ENCODE data around the gene ZMYND10. TPM values are rescaled to one million over a fixed set of nuclear protein-coding genes. Genes with fewer than 3 reads are reported as not detected.
A peak's percentile ranks its signal among the peaks of the same experiment; 100 is the strongest.

ZMYND10 gene
- total and polyA plus RNA-seq, 2 donors (not counting 1 experiment from before 2014, with no cell fraction given): 0.32 to 0.83 TPM

GRCh38 chr3:50350213-50350526 is 4.6 kb upstream of the ZMYND10 start:
- Histone ChIP-seq H4K20me1 (ENCODE audit: control insufficient read depth, extremely low read depth, insufficient read depth, low read length) (no peaks in the 10 kb centered on the region), H3K4me2 (ENCODE audit: extremely low read depth, insufficient read depth, low read length) (peak overlapping the region; percentile 95), H3K27ac (ENCODE audit: insufficient read depth, low read length) (peak overlapping the region; percentile 75), H2AFZ (ENCODE audit: low read length) (peak overlapping the region; percentile 80), H3K9me3 (ENCODE audit: control insufficient read depth, insufficient read depth, low read depth, low read length) (no peaks in the 10 kb centered on the region), H3K36me3 (ENCODE audit: control insufficient read depth, insufficient read depth, low read length) (peaks cover 17% of the 10 kb centered on the region), H3K27me3 (ENCODE audit: control insufficient read depth, insufficient read depth, low read length) (no peaks in the 10 kb centered on the region), H3K4me1 (ENCODE audit: control insufficient read depth, extremely low read depth, insufficient read depth, low read length) (peaks cover 11% of the 10 kb centered on the region), H3K79me2 (ENCODE audit: control insufficient read depth, insufficient read depth, low read length) (peaks cover 19% of the 10 kb centered on the region), H3K9ac (ENCODE audit: insufficient read depth, low read length) (peak overlapping the region; percentile 61), H3K4me3 (replicated peaks in 1 of 4; ENCODE audit: control extremely low read depth in 1 of 4, insufficient read depth in 1 of 4, low read depth in 3 of 4, low read length in 4 of 4) (peak overlapping the region; percentile 72 to 87 (median 74))
- DNase-seq (ENCODE audit: low read depth in 2 of 2): no peak
- no peak for TF ChIP-seq CTCF (conservative IDR thresholded peaks at IDR 0.05 in 1 of 2, IDR thresholded peaks at IDR 0.05 in 1 of 2; ENCODE audit: low read depth in 1 of 2, low read length in 2 of 2)
- TF ChIP-seq EZH2 (IDR thresholded peaks at IDR 0.05; ENCODE audit: low read length, missing control alignments): no peak

GRCh38 chr3:50347187-50347813 is 1.8 kb upstream of the ZMYND10 start:
- no peak overlapping the region for H3K9ac ChIP-seq (ENCODE audit: insufficient read depth, low read length)
- TF ChIP-seq CTCF (conservative IDR thresholded peaks at IDR 0.05 in 1 of 2, IDR thresholded peaks at IDR 0.05 in 1 of 2; ENCODE audit: low read depth in 1 of 2, low read length in 2 of 2): peak; percentile 54 to 64
- no peak for TF ChIP-seq EZH2 (IDR thresholded peaks at IDR 0.05; ENCODE audit: low read length, missing control alignments)
- peak; percentile 57 to 65 for DNase-seq (ENCODE audit: low read depth in 2 of 2)
- no peak overlapping the region for H2AFZ ChIP-seq (ENCODE audit: low read length)
- H4K20me1 ChIP-seq (ENCODE audit: control insufficient read depth, extremely low read depth, insufficient read depth, low read length): no peaks in the 10 kb centered on the region
- peaks cover 12% of the 10 kb centered on the region for H3K79me2 ChIP-seq (ENCODE audit: control insufficient read depth, insufficient read depth, low read length)
- no peaks in the 10 kb centered on the region for H3K9me3 ChIP-seq (ENCODE audit: control insufficient read depth, insufficient read depth, low read depth, low read length)
- H3K36me3 ChIP-seq (ENCODE audit: control insufficient read depth, insufficient read depth, low read length): no peaks in the 10 kb centered on the region
- peaks cover 11% of the 10 kb centered on the region for H3K4me1 ChIP-seq (ENCODE audit: control insufficient read depth, extremely low read depth, insufficient read depth, low read length)
- H3K4me3 ChIP-seq (replicated peaks in 1 of 4; ENCODE audit: control extremely low read depth in 1 of 4, insufficient read depth in 1 of 4, low read depth in 3 of 4, low read length in 4 of 4): no peak overlapping the region
- no peak overlapping the region for H3K27ac ChIP-seq (ENCODE audit: insufficient read depth, low read length)
- H3K4me2 ChIP-seq (ENCODE audit: extremely low read depth, insufficient read depth, low read length): no peak overlapping the region
- no peaks in the 10 kb centered on the region for H3K27me3 ChIP-seq (ENCODE audit: control insufficient read depth, insufficient read depth, low read length)

GRCh38 chr3:50345008-50345407 is 524 bp downstream of the ZMYND10 start:
- TF ChIP-seq CTCF (conservative IDR thresholded peaks at IDR 0.05 in 1 of 2, IDR thresholded peaks at IDR 0.05 in 1 of 2; ENCODE audit: low read depth in 1 of 2, low read length in 2 of 2): no peak
- no peak for TF ChIP-seq EZH2 (IDR thresholded peaks at IDR 0.05; ENCODE audit: low read length, missing control alignments)
- peak overlapping the region; percentile 36 to 61 (median 50) for H3K4me3 ChIP-seq (replicated peaks in 1 of 4; ENCODE audit: control extremely low read depth in 1 of 4, insufficient read depth in 1 of 4, low read depth in 3 of 4, low read length in 4 of 4)
- H3K9ac ChIP-seq (ENCODE audit: insufficient read depth, low read length): no peak overlapping the region
- no peak for DNase-seq (ENCODE audit: low read depth in 2 of 2)
- H3K79me2 ChIP-seq (ENCODE audit: control insufficient read depth, insufficient read depth, low read length): peaks cover 3% of the 10 kb centered on the region
- no peak overlapping the region for H2AFZ ChIP-seq (ENCODE audit: low read length)
- no peaks in the 10 kb centered on the region for H4K20me1 ChIP-seq (ENCODE audit: control insufficient read depth, extremely low read depth, insufficient read depth, low read length)
- H3K4me2 ChIP-seq (ENCODE audit: extremely low read depth, insufficient read depth, low read length): peak overlapping the region; percentile 76
- H3K36me3 ChIP-seq (ENCODE audit: control insufficient read depth, insufficient read depth, low read length): no peaks in the 10 kb centered on the region
- no peak overlapping the region for H3K27ac ChIP-seq (ENCODE audit: insufficient read depth, low read length)
- H3K27me3 ChIP-seq (ENCODE audit: control insufficient read depth, insufficient read depth, low read length): no peaks in the 10 kb centered on the region
- H3K9me3 ChIP-seq (ENCODE audit: control insufficient read depth, insufficient read depth, low read depth, low read length): no peaks in the 10 kb centered on the region
- peaks cover 3% of the 10 kb centered on the region for H3K4me1 ChIP-seq (ENCODE audit: control insufficient read depth, extremely low read depth, insufficient read depth, low read length)
